Activated B cell treated with CpG ODN at 0.5 μM for 24 hours (primary cell): ENCODE data around the gene RASL10B. TPM values are rescaled to one million over a fixed set of nuclear protein-coding genes. Genes with fewer than 3 reads are reported as not detected.
A peak's percentile ranks its signal among the peaks of the same experiment; 100 is the strongest.

Experiments used
- ATAC-seq: fragments of 200-7000 bp; cut with Tn5 transposase; one replicate; pipeline ENCODE4 v1.10.0; 2021; ENCODE audit warnings: low read depth, mild to moderate bottlenecking, moderate library complexity
- CTCF ChIA-PET: fragments of 350-600 bp; sonication (Branson Sonifier 250); formaldehyde crosslinking; loops from one replicate; lab custom pipeline; 2021; ENCODE audit warnings: antibody characterized with exemption; lab: Charles Lee
- POLR2A ChIA-PET: fragments of 350-600 bp; sonication (Branson Sonifier 250); formaldehyde crosslinking; loops from one replicate; lab custom pipeline; 2021; ENCODE audit warnings: antibody characterized with exemption; lab: Charles Lee
- DNase-seq: peaks from one replicate; pipeline ENCODE4 v3.0.0; 2022
- H3K27ac Mint-ChIP-seq: one replicate; pipeline ENCODE4 v1.8.0; 2020; ENCODE audit warnings: mixed read lengths
- H3K27me3 Mint-ChIP-seq: one replicate; pipeline ENCODE4 v1.8.0; 2021; ENCODE audit warnings: mixed read lengths
- H3K36me3 Mint-ChIP-seq: one replicate; pipeline ENCODE4 v1.8.0; 2021; ENCODE audit warnings: low read depth, mixed read lengths
- H3K4me1 Mint-ChIP-seq: one replicate; pipeline ENCODE4 v1.8.0; 2021; ENCODE audit warnings: mixed read lengths
- H3K4me3 Mint-ChIP-seq: one replicate; pipeline ENCODE4 v1.8.0; 2020; ENCODE audit warnings: mild to moderate bottlenecking, mixed read lengths
- H3K9me3 Mint-ChIP-seq: one replicate; pipeline ENCODE4 v1.8.0; 2020; ENCODE audit warnings: mixed read lengths
- intact Hi-C: fragments of 100-400 bp; cut with micrococcal nuclease; formaldehyde crosslinking; loops from one replicate; pipeline ENCODE4 v1.15.1; 2024
- total RNA-seq: library from RNA; stranded (reverse); gene quantifications from 2 replicates; pipeline ENCODE4 v1.2.3, GENCODE V29; 2022
- TF ChIP-seq, protein P1 (sequence below): fragments of 200-600 bp; IDR thresholded peaks from one replicate; pipeline ENCODE4 v1.8.0; 2022; ENCODE audit warnings: antibody characterized with exemption, mild to moderate bottlenecking

RASL10B gene
- total RNA-seq, 1 donor from 2014 or later = 0.31 TPM

DNA sequence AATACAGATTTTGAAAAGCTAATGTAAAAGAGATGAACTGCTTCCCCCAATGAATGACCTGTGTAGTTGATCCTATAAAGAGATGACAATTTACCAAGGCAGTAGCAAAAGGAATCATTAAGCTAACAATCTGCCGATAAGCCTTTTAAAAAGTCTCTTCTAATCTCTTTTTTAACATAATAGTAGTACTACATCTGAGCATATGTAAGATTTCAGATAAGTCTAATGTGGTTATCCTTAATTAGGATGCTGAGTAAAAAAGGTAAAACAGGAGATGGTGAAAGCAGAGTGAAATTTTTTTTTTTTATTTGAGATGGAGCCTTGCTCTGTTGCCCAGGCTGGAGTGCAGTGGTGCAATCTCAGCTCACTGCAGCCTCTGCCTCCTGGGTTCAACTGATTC, 26.2 kb upstream of the RASL10B start:
- H3K36me3 Mint-ChIP-seq = peaks cover 50% of the 10 kb centered on the region
- H3K27ac Mint-ChIP-seq = no peak overlapping the region
- ChIA-PET POLR2A (interaction anchor here (0.6 to 0.7 kb wide), 2 partner anchors 59 to 137 kb away, joined by 3 read pairs; no protein-coding TSS in a partner anchor), CTCF (no interaction called here)
- H3K4me1 Mint-ChIP-seq = peaks cover 28% of the 10 kb centered on the region
- TF ChIP-seq, protein P1, sequence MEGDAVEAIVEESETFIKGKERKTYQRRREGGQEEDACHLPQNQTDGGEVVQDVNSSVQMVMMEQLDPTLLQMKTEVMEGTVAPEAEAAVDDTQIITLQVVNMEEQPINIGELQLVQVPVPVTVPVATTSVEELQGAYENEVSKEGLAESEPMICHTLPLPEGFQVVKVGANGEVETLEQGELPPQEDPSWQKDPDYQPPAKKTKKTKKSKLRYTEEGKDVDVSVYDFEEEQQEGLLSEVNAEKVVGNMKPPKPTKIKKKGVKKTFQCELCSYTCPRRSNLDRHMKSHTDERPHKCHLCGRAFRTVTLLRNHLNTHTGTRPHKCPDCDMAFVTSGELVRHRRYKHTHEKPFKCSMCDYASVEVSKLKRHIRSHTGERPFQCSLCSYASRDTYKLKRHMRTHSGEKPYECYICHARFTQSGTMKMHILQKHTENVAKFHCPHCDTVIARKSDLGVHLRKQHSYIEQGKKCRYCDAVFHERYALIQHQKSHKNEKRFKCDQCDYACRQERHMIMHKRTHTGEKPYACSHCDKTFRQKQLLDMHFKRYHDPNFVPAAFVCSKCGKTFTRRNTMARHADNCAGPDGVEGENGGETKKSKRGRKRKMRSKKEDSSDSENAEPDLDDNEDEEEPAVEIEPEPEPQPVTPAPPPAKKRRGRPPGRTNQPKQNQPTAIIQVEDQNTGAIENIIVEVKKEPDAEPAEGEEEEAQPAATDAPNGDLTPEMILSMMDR = no peak
- DNase-seq = no peak
- ATAC-seq = no peak
- no peak overlapping the region for H3K4me3 Mint-ChIP-seq
- intact Hi-C loops = no loop called here
- H3K9me3 Mint-ChIP-seq = no peaks in the 10 kb centered on the region
- H3K27me3 Mint-ChIP-seq = no peaks in the 10 kb centered on the region

DNA sequence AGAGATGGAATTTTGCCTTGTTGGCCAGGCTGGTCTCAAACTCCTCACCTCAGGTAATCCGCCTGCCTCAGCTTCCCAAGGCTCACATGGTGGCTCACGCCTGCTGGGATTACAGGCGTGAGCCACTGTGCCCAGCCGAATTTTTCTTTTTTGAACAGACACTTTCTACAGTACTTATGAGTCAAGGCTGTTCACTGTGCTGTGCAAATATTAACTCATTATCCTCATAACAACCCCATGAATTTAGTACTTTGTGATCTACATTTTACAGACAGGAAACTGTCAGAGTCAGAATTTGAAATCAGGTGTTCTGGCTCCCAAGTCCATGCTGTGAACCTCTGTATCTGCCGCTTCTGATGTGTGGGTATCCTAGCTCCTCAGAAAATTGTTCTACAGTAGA, 25.7 kb upstream of the RASL10B start:
- intact Hi-C loops = no loop called here
- H3K36me3 Mint-ChIP-seq = peaks cover 54% of the 10 kb centered on the region
- CTCF ChIA-PET = no interaction called here

GRCh38 chr17:35708149-35708548, 23.3 kb upstream of the RASL10B start:
- ChIA-PET POLR2A (no interaction called here), CTCF (interaction anchor here (1.7 kb wide), 1 partner anchor 56 kb away, joined by 4 read pairs; no protein-coding TSS in a partner anchor)
- Mint-ChIP-seq H3K36me3 (peaks cover 57% of the 10 kb centered on the region), H3K27ac (peak overlapping the region; percentile 59), H3K27me3 (no peaks in the 10 kb centered on the region), H3K9me3 (no peaks in the 10 kb centered on the region), H3K4me1 (peaks cover 28% of the 10 kb centered on the region), H3K4me3 (no peak overlapping the region)
- intact Hi-C loops = no loop called here
- ATAC-seq (no peak), DNase-seq (no peak)
- TF ChIP-seq, protein P1 = no peak

More for the DNA sequence above, 25.7 kb upstream of the RASL10B start:
- H3K27me3 Mint-ChIP-seq = no peaks in the 10 kb centered on the region
- ATAC-seq (no peak), DNase-seq (no peak)
- no peak overlapping the region for H3K4me3 Mint-ChIP-seq
- peaks cover 28% of the 10 kb centered on the region for H3K4me1 Mint-ChIP-seq
- H3K9me3 Mint-ChIP-seq = no peaks in the 10 kb centered on the region
- POLR2A ChIA-PET = interaction anchor here (0.6 to 0.7 kb wide), 2 partner anchors 58 to 138 kb away, joined by 3 read pairs; no protein-coding TSS in a partner anchor
- no peak overlapping the region for H3K27ac Mint-ChIP-seq
- TF ChIP-seq, protein P1 = no peak

GRCh38 chr17:35708951-35709350, 22.5 kb upstream of the RASL10B start:
- intact Hi-C loops = no loop called here
- TF ChIP-seq, protein P1 = no peak
- DNase-seq = no peak
- POLR2A ChIA-PET = no interaction called here
- no peaks in the 10 kb centered on the region for H3K27me3 Mint-ChIP-seq
- H3K9me3 Mint-ChIP-seq = no peaks in the 10 kb centered on the region
- peak; percentile 28 for ATAC-seq
- peaks cover 28% of the 10 kb centered on the region for H3K4me1 Mint-ChIP-seq
- peak overlapping the region; percentile 37 for H3K4me3 Mint-ChIP-seq
- CTCF ChIA-PET = no interaction called here
- peaks cover 55% of the 10 kb centered on the region for H3K36me3 Mint-ChIP-seq
- H3K27ac Mint-ChIP-seq = peak overlapping the region; percentile 60

GRCh38 chr17:35709874-35710273, 21.6 kb upstream of the RASL10B start:
- H3K27ac Mint-ChIP-seq = no peak overlapping the region
- intact Hi-C loops = no loop called here
- TF ChIP-seq, protein P1 = no peak
- peaks cover 24% of the 10 kb centered on the region for H3K4me1 Mint-ChIP-seq
- ATAC-seq = no peak
- H3K4me3 Mint-ChIP-seq = no peak overlapping the region
- H3K27me3 Mint-ChIP-seq = no peaks in the 10 kb centered on the region
- peaks cover 52% of the 10 kb centered on the region for H3K36me3 Mint-ChIP-seq
- DNase-seq = no peak
- ChIA-PET POLR2A (no interaction called here), CTCF (no interaction called here)
- H3K9me3 Mint-ChIP-seq = no peaks in the 10 kb centered on the region
